ENCODE data around the gene KIRREL3.

Gene KIRREL3

GRCh38 chr11:126743628-126744027 is 256.9 kb downstream of the KIRREL3 start:
- DNase-seq (ENCODE audit: low spot score) = no peak

GRCh38 chr11:126742582-126742981 is 258.0 kb downstream of the KIRREL3 start:
- DNase-seq (ENCODE audit: low spot score) = no peak

- no peak for DNase-seq (ENCODE audit: low spot score)
Measured at GRCh38 chr11:126740846-126741245, 259.7 kb downstream of the KIRREL3 start.

GRCh38 chr11:126739499-126740145 is 260.9 kb downstream of the KIRREL3 start:
- DNase-seq (ENCODE audit: low spot score) = no peak

GRCh38 chr11:126738295-126739031 is 262.1 kb downstream of the KIRREL3 start:
- DNase-seq (ENCODE audit: low spot score) = no peak

GRCh38 chr11:126736682-126737572 is 263.6 kb downstream of the KIRREL3 start:
- DNase-seq (ENCODE audit: low spot score) = no peak

- no peak for DNase-seq (ENCODE audit: low spot score)
Measured at GRCh38 chr11:126734752-126735151, 265.8 kb downstream of the KIRREL3 start.

GRCh38 chr11:126733685-126734084 is 266.9 kb downstream of the KIRREL3 start:
- no peak for DNase-seq (ENCODE audit: low spot score)

- DNase-seq (ENCODE audit: low spot score) = no peak
Measured at GRCh38 chr11:126732981-126733380, 267.6 kb downstream of the KIRREL3 start.

- DNase-seq (ENCODE audit: low spot score) = no peak
Measured at GRCh38 chr11:126731576-126732142, 268.9 kb downstream of the KIRREL3 start.

GRCh38 chr11:126727381-126727780 is 273.2 kb downstream of the KIRREL3 start:
- no peak for DNase-seq (ENCODE audit: low spot score)

- DNase-seq (ENCODE audit: low spot score) = no peak
Measured at GRCh38 chr11:126725521-126725920, 275.0 kb downstream of the KIRREL3 start.

- DNase-seq (ENCODE audit: low spot score) = no peak
Measured at GRCh38 chr11:126725043-126725442, 275.5 kb downstream of the KIRREL3 start.

- no peak for DNase-seq (ENCODE audit: low spot score)
Measured at GRCh38 chr11:126723665-126724045, 276.9 kb downstream of the KIRREL3 start.

- no peak for DNase-seq (ENCODE audit: low spot score)
Measured at GRCh38 chr11:126722956-126723664, 277.5 kb downstream of the KIRREL3 start.

- DNase-seq (ENCODE audit: low spot score) = no peak
Measured at GRCh38 chr11:126722006-126722736, 278.4 kb downstream of the KIRREL3 start.

GRCh38 chr11:126720539-126721235 is 279.9 kb downstream of the KIRREL3 start:
- DNase-seq (ENCODE audit: low spot score) = no peak

GRCh38 chr11:126719740-126720139 is 280.8 kb downstream of the KIRREL3 start:
- no peak for DNase-seq (ENCODE audit: low spot score)

GRCh38 chr11:126718276-126718675 is 282.3 kb downstream of the KIRREL3 start:
- DNase-seq (ENCODE audit: low spot score) = no peak
